Astrocyte (in vitro differentiated cells and primary cell): ENCODE results near the gene RNF207.

Experiments
- EZH2 ChIP-seq: IDR thresholded peaks from 2 replicates; pipeline ENCODE4 v1.6.1; 2012; ENCODE audit warnings: mild to moderate bottlenecking, low read length, inconsistent platforms; ENCODE audit not compliant: insufficient read depth
- TF ChIP-seq, protein P1 (sequence below): IDR thresholded peaks from 2 replicates; pipeline ENCODE4 v1.5.1; 2011; ENCODE audit warnings: low read depth, mild to moderate bottlenecking, inconsistent platforms, low read length, moderate library complexity; ENCODE audit not compliant: insufficient read depth

DNA sequence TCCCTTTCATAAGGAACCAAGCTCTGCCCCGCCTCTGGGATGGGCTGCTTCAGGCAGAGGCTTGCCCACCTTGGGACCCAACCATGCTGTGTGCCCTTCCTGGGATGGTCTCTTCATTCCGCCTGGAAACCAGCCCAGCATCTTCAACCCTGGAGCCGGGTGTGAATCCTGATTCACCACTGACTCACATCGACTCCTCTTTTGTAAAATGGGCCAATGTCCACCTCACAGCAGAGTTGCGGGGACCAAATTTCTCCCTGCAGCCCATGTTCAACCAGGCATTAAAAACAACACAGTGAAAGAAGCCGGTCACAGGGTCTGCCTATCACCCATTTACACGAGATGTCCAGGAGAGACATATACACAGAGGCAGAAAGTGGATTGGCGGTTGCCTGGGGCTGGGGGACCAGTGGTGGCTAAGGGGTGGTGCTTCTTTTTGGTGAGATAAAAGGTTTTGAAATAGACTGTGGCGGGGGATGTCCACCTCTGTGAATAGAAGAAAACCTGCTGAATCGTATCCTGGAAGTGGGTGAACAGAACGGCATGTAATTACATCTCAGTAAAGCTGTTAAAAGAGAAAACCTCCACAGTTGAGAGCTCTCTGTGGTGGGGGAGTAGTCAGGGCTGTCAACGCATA lies 61.9 kb downstream of the RNF207 start:
- TF ChIP-seq, protein P1, sequence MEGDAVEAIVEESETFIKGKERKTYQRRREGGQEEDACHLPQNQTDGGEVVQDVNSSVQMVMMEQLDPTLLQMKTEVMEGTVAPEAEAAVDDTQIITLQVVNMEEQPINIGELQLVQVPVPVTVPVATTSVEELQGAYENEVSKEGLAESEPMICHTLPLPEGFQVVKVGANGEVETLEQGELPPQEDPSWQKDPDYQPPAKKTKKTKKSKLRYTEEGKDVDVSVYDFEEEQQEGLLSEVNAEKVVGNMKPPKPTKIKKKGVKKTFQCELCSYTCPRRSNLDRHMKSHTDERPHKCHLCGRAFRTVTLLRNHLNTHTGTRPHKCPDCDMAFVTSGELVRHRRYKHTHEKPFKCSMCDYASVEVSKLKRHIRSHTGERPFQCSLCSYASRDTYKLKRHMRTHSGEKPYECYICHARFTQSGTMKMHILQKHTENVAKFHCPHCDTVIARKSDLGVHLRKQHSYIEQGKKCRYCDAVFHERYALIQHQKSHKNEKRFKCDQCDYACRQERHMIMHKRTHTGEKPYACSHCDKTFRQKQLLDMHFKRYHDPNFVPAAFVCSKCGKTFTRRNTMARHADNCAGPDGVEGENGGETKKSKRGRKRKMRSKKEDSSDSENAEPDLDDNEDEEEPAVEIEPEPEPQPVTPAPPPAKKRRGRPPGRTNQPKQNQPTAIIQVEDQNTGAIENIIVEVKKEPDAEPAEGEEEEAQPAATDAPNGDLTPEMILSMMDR = no peak
- no peak for TF ChIP-seq EZH2
